Right lobe of liver (tissue), 6 donors: ENCODE data around the gene TNFRSF19. TPM values are rescaled to one million over a fixed set of nuclear protein-coding genes. Genes with fewer than 3 reads are reported as not detected.

Source experiments
- ATAC-seq, 4 donors: fragments of 200-7000 bp; cut with Tn5 transposase; one replicate each; pipeline ENCODE4 v1.9.1; 2020; ENCODE audit warnings: mild to moderate bottlenecking in 4 of 4, moderate library complexity in 4 of 4
- DNase-seq, 3 donors: peaks; one replicate each; pipeline ENCODE4 v3.0.0-alpha.2; 2020
- H3K27ac ChIP-seq, 3 donors: fragments of 200-600 bp; one replicate each; pipeline ENCODE4 v1.8.0; 2022
- H3K27me3 ChIP-seq, 2 donors: fragments of 200-600 bp; one replicate each; pipeline ENCODE4 v1.8.0; 2022
- H3K36me3 ChIP-seq, 4 donors: fragments of 200-600 bp; sonication (generic) in 1 of 4; one replicate each; pipeline versions ENCODE4 v1.5.1 to v1.8.0; 2017 to 2022; ENCODE audit warnings: control low read depth in 1 of 4
- H3K4me1 ChIP-seq, 4 donors: fragments of 200-600 bp; sonication (generic) in 1 of 4; one replicate each; pipeline versions ENCODE4 v1.5.1 to v1.8.0; 2017 to 2022; ENCODE audit warnings: control low read depth in 1 of 4
- H3K4me3 ChIP-seq, 3 donors: fragments of 200-600 bp; one replicate each; pipeline ENCODE4 v1.8.0; 2022
- H3K9me3 ChIP-seq, 4 donors: fragments of 200-600 bp; sonication (generic) in 1 of 4; one replicate each; pipeline versions ENCODE4 v1.5.1 to v1.8.0; 2017 to 2022; ENCODE audit warnings: control low read depth in 1 of 4
- POLR2A ChIP-seq: fragments of 450-650 bp; IDR thresholded peaks from one replicate; pipeline ENCODE4 v1.6.1; 2017; ENCODE audit warnings: antibody characterized with exemption, mild to moderate bottlenecking
- WGBS: methylation state at CpG from one replicate; pipeline ENCODE4 v1.1.6; 2018; ENCODE audit warnings: low coverage, low lambda C conversion rate; ENCODE audit not compliant: insufficient coverage; ENCODE audit errors: missing lambda C conversion rate; 5-methylcytosine and 5-hydroxymethylcytosine counted together
- intact Hi-C, 2 donors: fragments of 100-400 bp; cut with DNase I; formaldehyde crosslinking; loops; one replicate each; pipeline versions ENCODE4 v1.11.2 to v1.14.1; 2022
- total RNA-seq, 6 experiments: library from RNA; depleted of rRNA in 2 of 6; stranded (reverse); fragments of >200 nt in 2 of 6; fragmentation: NEBNext Ultra II Directional in 3 of 6; extraction: Animal tissue kit (Norgen Biotek cat#: 25700) in 3 of 6; gene quantifications; one replicate each; pipeline versions ENCODE4 v1.1.0 to v1.2.4, GENCODE V29; 2016 to 2023
- TF ChIP-seq, protein P1 (sequence below), 4 donors: fragments of 200-600 bp in 3 of 4; fragments of 450-650 bp in 1 of 4; IDR thresholded peaks; one replicate each; pipeline versions ENCODE4 v1.5.1 to v1.8.0; 2016 to 2022; ENCODE audit warnings: antibody characterized with exemption in 4 of 4, mild to moderate bottlenecking in 2 of 4
- donor health status: DM: no; HTN: yes; CAD: no.
- donor health status: DM: no; HTN: no; CAD: no.
- donor health status: DM: no; HTN: no; CAD: no.
- donor health status: DM: no; HTN: yes; CAD: no.
- donor health status: DM: no; HTN: yes; CAD: no.

The TNFRSF19 gene
- total RNA-seq, 6 experiments from 2014 or later: 0.06 to 0.37 (median 0.29) TPM; not detected in 1

GRCh38 chr13:23651439-23651838 is 81.2 kb downstream of the TNFRSF19 start:
- H3K9me3 ChIP-seq: no peaks in the 10 kb centered on the region
- no peaks in the 10 kb centered on the region for H3K27me3 ChIP-seq
- ATAC-seq (no peak), DNase-seq (no peak)
- no peak overlapping the region for H3K27ac ChIP-seq
- H3K36me3 ChIP-seq: no peaks in the 10 kb centered on the region
- TF ChIP-seq, protein P1, sequence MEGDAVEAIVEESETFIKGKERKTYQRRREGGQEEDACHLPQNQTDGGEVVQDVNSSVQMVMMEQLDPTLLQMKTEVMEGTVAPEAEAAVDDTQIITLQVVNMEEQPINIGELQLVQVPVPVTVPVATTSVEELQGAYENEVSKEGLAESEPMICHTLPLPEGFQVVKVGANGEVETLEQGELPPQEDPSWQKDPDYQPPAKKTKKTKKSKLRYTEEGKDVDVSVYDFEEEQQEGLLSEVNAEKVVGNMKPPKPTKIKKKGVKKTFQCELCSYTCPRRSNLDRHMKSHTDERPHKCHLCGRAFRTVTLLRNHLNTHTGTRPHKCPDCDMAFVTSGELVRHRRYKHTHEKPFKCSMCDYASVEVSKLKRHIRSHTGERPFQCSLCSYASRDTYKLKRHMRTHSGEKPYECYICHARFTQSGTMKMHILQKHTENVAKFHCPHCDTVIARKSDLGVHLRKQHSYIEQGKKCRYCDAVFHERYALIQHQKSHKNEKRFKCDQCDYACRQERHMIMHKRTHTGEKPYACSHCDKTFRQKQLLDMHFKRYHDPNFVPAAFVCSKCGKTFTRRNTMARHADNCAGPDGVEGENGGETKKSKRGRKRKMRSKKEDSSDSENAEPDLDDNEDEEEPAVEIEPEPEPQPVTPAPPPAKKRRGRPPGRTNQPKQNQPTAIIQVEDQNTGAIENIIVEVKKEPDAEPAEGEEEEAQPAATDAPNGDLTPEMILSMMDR (IDR thresholded peaks at IDR 0.05): no peak
- no peak for TF ChIP-seq POLR2A
- H3K4me1 ChIP-seq: no peaks in the 10 kb centered on the region
- intact Hi-C loops: no loop called here
- WGBS: 84% methylated on average over 1 of the region's 1 CpG
- H3K4me3 ChIP-seq: no peak overlapping the region

DNA sequence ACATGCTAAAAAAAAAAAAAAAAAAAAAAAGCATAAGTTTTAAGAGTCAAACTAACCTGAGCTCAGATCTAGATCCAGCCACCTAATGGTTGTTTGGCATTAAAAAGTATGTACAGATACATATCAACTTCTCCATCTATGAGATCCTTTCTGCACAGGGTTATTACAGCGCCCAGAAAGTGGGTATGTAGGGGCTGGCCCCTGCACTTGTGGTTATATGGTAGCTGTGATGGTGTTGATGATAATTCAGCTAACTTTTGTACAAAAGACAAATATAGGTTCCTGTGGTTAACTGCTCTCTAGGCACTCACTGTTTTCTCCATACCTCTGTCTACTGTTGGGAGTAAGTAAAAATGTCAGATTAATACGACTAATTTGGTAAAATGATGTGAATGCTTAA is 81.7 kb downstream of the TNFRSF19 start:
- ATAC-seq (no peak), DNase-seq (no peak)
- Histone ChIP-seq H3K4me1 (no peaks in the 10 kb centered on the region), H3K27ac (no peak overlapping the region), H3K4me3 (no peak overlapping the region), H3K9me3 (no peaks in the 10 kb centered on the region), H3K27me3 (no peaks in the 10 kb centered on the region), H3K36me3 (no peaks in the 10 kb centered on the region)
- TF ChIP-seq, protein P1 (IDR thresholded peaks at IDR 0.05): no peak
- TF ChIP-seq POLR2A: no peak
- 60% methylated on average over 1 of the region's 2 CpGs for WGBS
- intact Hi-C loops: no loop called here

GRCh38 chr13:23652909-23653726 is 82.9 kb downstream of the TNFRSF19 start:
- no peak for TF ChIP-seq POLR2A
- TF ChIP-seq, protein P1 (IDR thresholded peaks at IDR 0.05): no peak
- Histone ChIP-seq H3K27me3 (no peaks in the 10 kb centered on the region), H3K36me3 (no peaks in the 10 kb centered on the region), H3K4me3 (no peak overlapping the region), H3K27ac (no peak overlapping the region), H3K4me1 (no peaks in the 10 kb centered on the region), H3K9me3 (no peaks in the 10 kb centered on the region)
- intact Hi-C loops: no loop called here
- WGBS: 70% methylated on average over 9 of the region's 10 CpGs
- no peak for DNase-seq
- ATAC-seq: no peak

GRCh38 chr13:23654111-23655110 is 84.2 kb downstream of the TNFRSF19 start:
- Histone ChIP-seq H3K4me1 (no peaks in the 10 kb centered on the region), H3K27ac (no peak overlapping the region), H3K9me3 (no peaks in the 10 kb centered on the region), H3K27me3 (no peaks in the 10 kb centered on the region), H3K4me3 (no peak overlapping the region), H3K36me3 (no peaks in the 10 kb centered on the region)
- no peak for DNase-seq
- peak; percentile 77 to 93 (median 89) for ATAC-seq
- TF ChIP-seq, protein P1 (IDR thresholded peaks at IDR 0.05): no peak
- no peak for TF ChIP-seq POLR2A
- intact Hi-C loops: no loop called here
- 56% methylated on average over 1 of the region's 11 CpGs for WGBS
